HL-60/S4 (cell line): ENCODE measurements around the gene CSRNP2.
"Not testable (repeated sequence)": the region's sequence is repeated elsewhere in the genome, so short reads cannot be mapped to it uniquely, and the experiment has no call there.

Experiments
- in situ Hi-C: fragments of 300-500 bp; cut with MboI; formaldehyde crosslinking; loops from 2 replicates; pipeline ENCODE4 v1.14.3; 2022; ENCODE audit warnings: low sequenced_read_pairs

The CSRNP2 gene

GRCh38 chr12:51033048-51033447, 50.3 kb downstream of the CSRNP2 start:
- in situ Hi-C loops = no loop called here

- in situ Hi-C loops = no loop called here
Measured at GRCh38 chr12:51028813-51029150, 54.6 kb downstream of the CSRNP2 start.

- in situ Hi-C loops = no loop called here
Measured at GRCh38 chr12:51028126-51028812, 55.1 kb downstream of the CSRNP2 start.

GRCh38 chr12:51027342-51027835, 56.0 kb downstream of the CSRNP2 start:
- in situ Hi-C loops = no loop called here

- in situ Hi-C loops = no loop called here
Measured at GRCh38 chr12:51025836-51026638, 57.4 kb downstream of the CSRNP2 start, which contains the start of gene SLC11A2. Gene SLC11A2 (minus strand): TSS chr12:51026384. CDS start chr12:51010728, 15,656 bp downstream.

- in situ Hi-C loops = no loop called here
Measured at GRCh38 chr12:51025338-51025835, 58.0 kb downstream of the CSRNP2 start.

GRCh38 chr12:51023625-51024382, 59.6 kb downstream of the CSRNP2 start:
- in situ Hi-C loops = no loop called here

DNA sequence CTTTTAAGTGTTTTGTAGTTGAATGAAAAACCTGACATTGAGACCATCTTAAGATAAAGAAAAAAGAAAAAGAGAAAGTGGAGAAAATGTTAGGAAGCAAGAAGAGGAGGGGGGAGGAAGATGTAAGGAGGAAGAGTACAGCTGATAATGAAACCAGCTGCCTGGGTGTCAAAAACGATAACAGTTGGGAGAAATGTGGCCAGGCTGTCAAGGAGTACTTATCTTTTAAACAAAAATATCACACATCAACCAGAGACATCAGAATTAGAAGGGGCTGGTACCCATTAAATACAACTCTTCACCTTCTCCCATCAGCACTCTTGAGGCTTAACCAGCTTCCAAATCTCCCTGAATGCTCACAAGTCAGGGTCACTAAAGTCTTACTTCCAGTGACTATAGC, 61.7 kb downstream of the CSRNP2 start:
- in situ Hi-C loops = no loop called here

GRCh38 chr12:51020448-51021182, 62.8 kb downstream of the CSRNP2 start:
- in situ Hi-C loops = no loop called here

GRCh38 chr12:51019927-51020326, 63.5 kb downstream of the CSRNP2 start:
- in situ Hi-C loops = no loop called here

GRCh38 chr12:51018956-51019355, 64.4 kb downstream of the CSRNP2 start:
- in situ Hi-C loops = no loop called here

GRCh38 chr12:51017452-51017851, 65.9 kb downstream of the CSRNP2 start:
- in situ Hi-C loops = no loop called here

GRCh38 chr12:51014467-51014866, 68.9 kb downstream of the CSRNP2 start:
- in situ Hi-C loops = not testable (repeated sequence)

GRCh38 chr12:51013441-51013840, 70.0 kb downstream of the CSRNP2 start:
- in situ Hi-C loops = no loop called here

DNA sequence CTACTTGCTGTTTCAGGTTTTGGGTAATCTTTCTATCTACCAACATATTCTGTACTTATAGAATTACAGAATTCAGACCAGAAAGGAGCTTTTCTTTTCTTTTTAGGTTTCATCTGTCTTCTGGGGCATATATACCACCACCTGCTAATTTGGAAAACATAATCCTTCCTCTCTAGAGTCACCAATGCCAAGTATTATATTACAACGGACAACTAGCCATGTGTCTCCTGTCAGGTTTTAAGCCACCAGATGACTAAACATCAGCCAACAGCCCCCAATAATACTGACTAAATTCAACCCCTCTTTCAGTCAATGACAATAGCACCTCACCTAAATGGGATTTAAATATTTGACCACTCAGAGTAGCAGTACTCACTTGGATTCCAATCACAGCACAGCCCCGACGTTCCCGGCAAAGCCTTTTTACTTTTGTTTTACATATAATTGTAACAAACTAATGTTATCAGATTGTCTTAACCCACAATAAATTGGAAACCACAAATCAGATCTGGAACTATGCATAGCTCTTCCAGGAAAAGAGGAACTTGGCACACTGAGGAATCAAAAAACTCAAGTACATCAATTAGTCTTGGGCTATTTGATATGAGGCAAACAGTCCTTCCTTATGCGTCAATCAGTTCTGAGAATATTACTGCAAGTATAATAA, 70.7 kb downstream of the CSRNP2 start:
- in situ Hi-C loops = no loop called here

DNA sequence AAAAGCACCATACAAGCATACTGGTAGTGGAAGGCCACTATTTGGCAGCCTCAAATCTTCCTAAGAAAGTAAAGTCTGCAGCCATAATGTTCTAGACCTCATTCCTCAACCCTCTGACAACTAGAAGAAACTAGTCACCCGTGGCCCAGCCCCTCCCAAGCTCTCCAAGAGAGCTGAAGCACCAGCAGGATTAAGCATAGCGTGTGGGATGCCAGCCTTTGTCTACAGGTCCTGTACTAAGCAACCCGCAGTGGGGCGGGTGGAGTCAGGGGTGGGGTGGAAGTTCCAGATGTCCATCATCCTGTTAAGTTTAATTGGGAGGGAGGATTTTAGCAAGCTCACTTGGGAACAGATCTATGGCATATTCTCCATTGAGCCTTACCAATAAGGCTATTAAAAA, 71.4 kb downstream of the CSRNP2 start:
- in situ Hi-C loops = no loop called here
